HEK293 (cell line): ENCODE results near the gene CYP27A1.

ENCODE experiments used
- CTCF ChIA-PET: fragments of 350-600 bp; formaldehyde crosslinking; extraction: SDS; loops from one replicate; lab custom pipeline; 2021; ENCODE audit warnings: antibody characterized with exemption; lab: Yijun Ruan, JAX
- POLR2A ChIA-PET: fragments of 300-600 bp; formaldehyde crosslinking; extraction: SDS; loops from one replicate; lab custom pipeline; 2020; ENCODE audit warnings: antibody characterized with exemption, inconsistent platforms; lab: Yijun Ruan, JAX
- H3K27ac ChIP-seq: fragments of 200-500 bp; sonication (Bioruptor generic); 2 replicates; pipeline ENCODE4 v1.5.1; 2014; ENCODE audit warnings: low read depth, low read length, control low read depth, inconsistent platforms; ENCODE audit errors: extremely low read depth
- H3K36me3 ChIP-seq, 2 experiments: fragments of 200-500 bp in 1 of 2; sonication (Bioruptor generic) in 1 of 2; 1 replicate in 1 of 2; 2 replicates in 1 of 2; pipeline ENCODE4 v1.5.1; 2014 to 2017; ENCODE audit warnings: inconsistent platforms in 2 of 2, low read length in 2 of 2; ENCODE audit not compliant: control insufficient read depth in 2 of 2, insufficient read depth in 1 of 2
- H3K4me1 ChIP-seq: fragments of 200-500 bp; sonication (Bioruptor generic); 2 replicates; pipeline ENCODE4 v1.5.1; 2014; ENCODE audit warnings: mild to moderate bottlenecking, low read length, inconsistent platforms; ENCODE audit not compliant: control insufficient read depth, insufficient read depth
- H3K4me3 ChIP-seq: 2 replicates; pipeline ENCODE4 v1.5.1; 2011; ENCODE audit warnings: low read depth, mild to moderate bottlenecking, control low read depth, low read length, moderate library complexity
- H3K9me3 ChIP-seq: fragments of 200-500 bp; sonication (Bioruptor generic); 2 replicates; pipeline ENCODE4 v1.5.1; 2014; ENCODE audit warnings: low read depth, low read length, inconsistent platforms; ENCODE audit not compliant: control insufficient read depth, insufficient read depth
- IKZF3 ChIP-seq: fragments of 450-650 bp; IDR thresholded peaks from 2 replicates; pipeline ENCODE4 v1.5.0; 2018; ENCODE audit warnings: missing biosample characterization, mild to moderate bottlenecking, missing genetic modification characterization, moderate library complexity
- YY2 ChIP-seq: fragments of 450-650 bp; formaldehyde crosslinking; IDR thresholded peaks from 2 replicates; pipeline ENCODE4 v1.5.1; 2016; ENCODE audit warnings: missing biosample characterization, missing genetic modification characterization
- ZBTB26 ChIP-seq: fragments of 450-650 bp; formaldehyde crosslinking; optimal IDR thresholded peaks from 2 replicates; pipeline ENCODE3; 2016; ENCODE audit warnings: missing biosample characterization, mild to moderate bottlenecking, missing genetic modification characterization
- ZBTB49 ChIP-seq: fragments of 450-650 bp; formaldehyde crosslinking; IDR thresholded peaks from 2 replicates; pipeline ENCODE4 v1.5.1; 2016; ENCODE audit warnings: missing biosample characterization, missing genetic modification characterization, low read depth
- ZBTB7A ChIP-seq: fragments of 450-650 bp; formaldehyde crosslinking; IDR thresholded peaks from 2 replicates; pipeline ENCODE4 v1.5.1; 2016; ENCODE audit warnings: low read depth, missing biosample characterization, missing genetic modification characterization
- ZNF10 ChIP-seq: fragments of 450-650 bp; formaldehyde crosslinking; IDR thresholded peaks from 2 replicates; pipeline ENCODE4 v1.5.1; 2017; ENCODE audit warnings: missing biosample characterization, missing genetic modification characterization
- ZNF239 ChIP-seq: fragments of 450-650 bp; formaldehyde crosslinking; IDR thresholded peaks from 2 replicates; pipeline ENCODE4 v1.5.1; 2016; ENCODE audit warnings: missing biosample characterization, missing genetic modification characterization
- ZNF311 ChIP-seq: fragments of 450-650 bp; formaldehyde crosslinking; IDR thresholded peaks from 2 replicates; pipeline ENCODE4 v1.5.1; 2017; ENCODE audit warnings: missing biosample characterization, missing genetic modification characterization, borderline replicate concordance
- ZNF366 ChIP-seq: fragments of 450-650 bp; formaldehyde crosslinking; conservative IDR thresholded peaks from 2 replicates; pipeline ENCODE4 v1.5.1; 2016; ENCODE audit warnings: missing biosample characterization, missing genetic modification characterization
- ZNF501 ChIP-seq: fragments of 450-650 bp; formaldehyde crosslinking; IDR thresholded peaks from 2 replicates; pipeline ENCODE4 v1.5.1; 2016; ENCODE audit warnings: missing biosample characterization, missing genetic modification characterization
- ZNF558 ChIP-seq: fragments of 450-650 bp; formaldehyde crosslinking; IDR thresholded peaks from 2 replicates; pipeline ENCODE4 v1.5.1; 2016; ENCODE audit warnings: missing biosample characterization, missing genetic modification characterization
- ZNF610 ChIP-seq: fragments of 450-650 bp; formaldehyde crosslinking; IDR thresholded peaks from 2 replicates; pipeline ENCODE4 v1.5.1; 2016; ENCODE audit warnings: missing biosample characterization, missing genetic modification characterization, borderline replicate concordance
- ZNF629 ChIP-seq: fragments of 450-650 bp; formaldehyde crosslinking; IDR thresholded peaks from 2 replicates; pipeline ENCODE4 v1.5.1; 2017; ENCODE audit warnings: missing biosample characterization, missing genetic modification characterization
- ZNF677 ChIP-seq: fragments of 450-650 bp; IDR thresholded peaks from 2 replicates; pipeline ENCODE4 v1.5.0; 2018; ENCODE audit warnings: missing biosample characterization, mild to moderate bottlenecking, missing genetic modification characterization, moderate library complexity
- ZNF768 ChIP-seq: fragments of 450-650 bp; formaldehyde crosslinking; IDR thresholded peaks from 2 replicates; pipeline ENCODE4 v1.5.1; 2018; ENCODE audit warnings: missing biosample characterization, mild to moderate bottlenecking, missing genetic modification characterization
- ZNF830 ChIP-seq: fragments of 450-650 bp; IDR thresholded peaks from 2 replicates; pipeline ENCODE4 v1.5.0; 2018; ENCODE audit warnings: missing biosample characterization, missing genetic modification characterization, low read depth, mild to moderate bottlenecking, moderate library complexity

CYP27A1 gene

DNA sequence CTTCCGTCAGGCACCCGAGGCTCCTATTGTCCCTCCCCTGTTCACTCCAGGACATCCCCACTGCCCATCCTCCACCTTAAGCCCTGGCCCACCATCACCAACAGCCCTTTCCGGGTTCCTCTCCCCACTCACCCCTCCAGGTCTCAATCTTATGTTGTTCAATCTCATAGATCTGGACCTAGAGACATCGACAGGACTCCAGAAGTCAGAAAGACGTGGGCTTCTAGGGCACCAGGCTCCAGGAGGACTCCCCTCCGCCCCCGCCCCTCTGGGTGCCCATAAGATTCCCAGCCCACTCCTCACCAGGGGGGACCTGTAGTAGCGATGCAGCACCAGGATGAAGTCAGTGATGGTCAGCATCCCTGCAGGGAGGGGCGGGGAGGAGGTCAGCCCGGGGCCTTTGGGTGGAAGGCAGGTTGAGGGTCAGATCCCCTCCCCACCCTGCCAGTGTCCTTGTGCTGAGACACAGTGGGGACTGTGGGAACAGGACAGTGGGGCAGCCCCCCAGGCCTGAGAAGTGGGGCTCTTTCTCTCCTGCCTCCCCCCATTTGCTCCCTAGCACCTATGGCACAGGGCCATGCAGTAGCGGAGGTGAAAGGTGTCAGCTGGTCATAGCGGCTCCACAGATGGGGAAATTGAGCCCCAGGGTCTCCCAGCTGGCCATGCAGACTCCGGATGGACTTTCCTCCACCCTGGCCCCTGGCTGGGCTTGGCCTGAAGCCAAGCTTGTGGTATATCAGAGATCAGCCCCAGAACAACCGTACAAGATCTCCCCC lies 45.9 kb downstream of the CYP27A1 start:
- Histone ChIP-seq H3K9me3 (no peaks in the 10 kb centered on the region), H3K36me3 (no peaks in the 10 kb centered on the region), H3K4me1 (no peaks in the 10 kb centered on the region), H3K27ac (no peak overlapping the region), H3K4me3 (no peak overlapping the region)
- CTCF ChIA-PET: interaction anchor here (1.2 to 1.9 kb wide), 2 partner anchors 10 to 24 kb away, joined by 4 to 8 read pairs; no protein-coding TSS in a partner anchor
- no peak for TF ChIP-seq ZNF239
- no peak for TF ChIP-seq YY2 (tag by site-specific recombination)
- no peak for TF ChIP-seq ZNF311 (tag by site-specific recombination)
- TF ChIP-seq ZBTB26: no peak
- no peak for TF ChIP-seq ZNF558 (tag by site-specific recombination)
- TF ChIP-seq IKZF3 (tag by site-specific recombination): no peak
- no peak for TF ChIP-seq ZNF830 (tag by site-specific recombination)
- TF ChIP-seq ZBTB49 (tag by site-specific recombination): no peak
- POLR2A ChIA-PET: interaction anchor here (0.5 kb wide), 1 partner anchor 168 kb away, joined by 4 read pairs; the partner anchor contains the start of genes BCS1L and ZNF142

DNA sequence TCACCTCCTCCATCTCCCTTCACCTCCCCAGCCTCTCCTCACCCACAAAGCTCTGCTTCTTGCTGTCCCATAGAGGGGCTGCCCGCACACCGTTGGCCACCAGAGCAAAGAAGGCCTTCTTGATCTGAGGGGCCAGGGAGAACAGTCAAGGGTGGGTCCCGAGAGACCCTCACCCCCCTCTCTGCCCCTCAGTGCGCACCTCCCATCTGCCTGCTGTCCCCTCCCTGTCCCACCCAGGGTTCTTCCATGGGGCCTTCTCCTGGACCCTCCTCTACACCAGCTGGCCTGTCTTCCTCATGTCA lies 46.5 kb downstream of the CYP27A1 start:
- no peak overlapping the region for H3K4me3 ChIP-seq
- H3K27ac ChIP-seq: no peak overlapping the region
- POLR2A ChIA-PET: interaction anchor here (0.6 kb wide), 1 partner anchor 118 kb away, joined by 4 read pairs; no protein-coding TSS in a partner anchor
- no peaks in the 10 kb centered on the region for H3K4me1 ChIP-seq
- no peaks in the 10 kb centered on the region for H3K36me3 ChIP-seq
- no peaks in the 10 kb centered on the region for H3K9me3 ChIP-seq
- CTCF ChIA-PET: interaction anchor here (1.2 to 1.9 kb wide), 3 partner anchors 10 to 24 kb away, joined by 4 to 8 read pairs (median 4); no protein-coding TSS in a partner anchor
- TF ChIP-seq ZNF629 (tag by site-specific recombination): no peak

- Histone ChIP-seq H3K9me3 (no peaks in the 10 kb centered on the region), H3K27ac (no peak overlapping the region), H3K36me3 (no peaks in the 10 kb centered on the region), H3K4me1 (peaks cover 10% of the 10 kb centered on the region), H3K4me3 (no peak overlapping the region)
- ChIA-PET CTCF (interaction anchor here (0.6 to 1.9 kb wide), 3 partner anchors 18 to 860 kb away, joined by 4 to 8 read pairs (median 4); no protein-coding TSS in a partner anchor), POLR2A (no interaction called here)
- no peak for TF ChIP-seq ZNF501
- TF ChIP-seq ZNF366 (tag by site-specific recombination): no peak
These were observed 48.0 kb downstream of the CYP27A1 start for GRCh38 chr2:218829868-218830451.

DNA sequence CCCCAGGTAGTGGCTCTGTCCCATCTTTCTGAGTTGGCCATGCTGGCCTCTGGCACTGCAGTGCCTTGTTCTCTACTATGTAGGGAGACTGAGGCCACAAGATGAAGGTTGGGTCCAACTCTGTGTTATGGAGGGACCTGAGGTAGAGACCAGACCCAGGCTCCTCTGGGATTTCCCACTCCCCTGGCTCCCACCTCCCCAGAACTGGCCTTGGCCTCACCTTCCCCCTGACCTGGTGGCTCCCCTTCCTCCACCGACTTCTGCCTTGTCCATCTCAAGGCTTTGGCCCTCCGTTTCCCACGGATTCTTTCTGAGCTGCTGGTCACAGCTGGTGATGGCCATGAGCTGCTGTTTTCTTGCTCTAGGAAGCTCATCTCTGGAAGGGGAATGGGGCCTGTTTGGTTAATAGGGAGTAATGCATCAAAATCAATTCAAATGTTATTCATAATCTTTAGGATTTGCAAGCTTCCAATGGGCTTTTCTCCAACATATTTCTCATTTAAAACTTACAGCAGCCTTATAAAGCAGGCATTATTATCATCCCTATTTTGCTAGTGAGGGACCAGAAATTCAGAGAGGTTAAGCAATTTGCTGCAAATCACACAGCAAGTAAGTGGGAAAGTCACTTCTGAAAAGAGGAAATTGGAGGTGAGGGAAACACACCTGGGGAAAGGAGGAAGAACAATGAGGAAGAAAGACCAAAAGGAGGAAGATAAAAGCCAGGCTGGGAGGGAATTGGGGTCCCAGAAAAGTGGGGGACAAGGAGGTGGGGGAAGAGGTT lies 48.8 kb downstream of the CYP27A1 start:
- Histone ChIP-seq H3K4me1 (peaks cover 13% of the 10 kb centered on the region), H3K9me3 (no peaks in the 10 kb centered on the region), H3K4me3 (no peak overlapping the region), H3K27ac (no peak overlapping the region)
- peak; percentile 55; the same call in 1 of the 2 replicates for TF ChIP-seq ZNF768 (tag by site-specific recombination)
- no peak for TF ChIP-seq ZNF10 (tag by site-specific recombination)
- no peak for TF ChIP-seq ZNF610 (tag by site-specific recombination)
- TF ChIP-seq ZNF677 (tag by site-specific recombination): no peak
- no peak for TF ChIP-seq ZBTB7A (tag by site-specific recombination)
- TF ChIP-seq, all 188 proteins: peak for 1
- no peaks in the 10 kb centered on the region for H3K36me3 ChIP-seq
- ChIA-PET POLR2A (no interaction called here), CTCF (no interaction called here)
